ENCODE data around the gene DAP.

Gene DAP

DNA sequence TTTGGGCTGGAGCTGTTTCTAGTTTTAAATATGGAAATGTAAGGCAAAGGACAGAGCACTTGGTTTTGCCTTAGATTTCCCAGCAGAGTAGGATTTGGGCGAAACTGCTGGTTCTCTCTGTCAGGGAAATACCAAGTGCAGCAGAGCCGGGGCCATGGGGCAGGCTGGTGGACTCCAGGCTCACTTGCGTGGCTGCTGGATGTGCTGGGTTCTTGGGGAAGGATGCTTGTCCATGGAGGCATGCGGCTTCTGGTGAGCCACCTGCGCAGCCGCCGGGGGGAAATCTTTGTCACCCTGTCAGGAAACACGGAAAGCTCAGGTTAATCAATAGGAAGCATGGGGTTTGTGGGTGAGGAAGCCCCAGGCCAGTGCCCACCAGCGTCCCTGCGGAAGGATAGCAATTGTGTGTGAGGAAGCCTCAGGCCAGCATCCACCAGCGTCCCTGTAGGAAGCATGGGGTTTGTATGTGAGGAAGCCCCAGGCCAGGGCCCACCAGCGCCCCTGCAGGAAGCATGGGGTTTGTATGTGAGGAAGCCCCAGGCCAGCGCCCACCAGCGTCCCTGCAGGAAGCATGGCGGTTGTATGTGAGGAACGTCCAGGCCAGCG is 80.1 kb downstream of the DAP start:
- no peak overlapping the region for H3K4me3 ChIP-seq (ENCODE audit: low read depth, low read length)
- DNase-seq (ENCODE audit: low read depth) = no peak
- TF ChIP-seq, protein P1, sequence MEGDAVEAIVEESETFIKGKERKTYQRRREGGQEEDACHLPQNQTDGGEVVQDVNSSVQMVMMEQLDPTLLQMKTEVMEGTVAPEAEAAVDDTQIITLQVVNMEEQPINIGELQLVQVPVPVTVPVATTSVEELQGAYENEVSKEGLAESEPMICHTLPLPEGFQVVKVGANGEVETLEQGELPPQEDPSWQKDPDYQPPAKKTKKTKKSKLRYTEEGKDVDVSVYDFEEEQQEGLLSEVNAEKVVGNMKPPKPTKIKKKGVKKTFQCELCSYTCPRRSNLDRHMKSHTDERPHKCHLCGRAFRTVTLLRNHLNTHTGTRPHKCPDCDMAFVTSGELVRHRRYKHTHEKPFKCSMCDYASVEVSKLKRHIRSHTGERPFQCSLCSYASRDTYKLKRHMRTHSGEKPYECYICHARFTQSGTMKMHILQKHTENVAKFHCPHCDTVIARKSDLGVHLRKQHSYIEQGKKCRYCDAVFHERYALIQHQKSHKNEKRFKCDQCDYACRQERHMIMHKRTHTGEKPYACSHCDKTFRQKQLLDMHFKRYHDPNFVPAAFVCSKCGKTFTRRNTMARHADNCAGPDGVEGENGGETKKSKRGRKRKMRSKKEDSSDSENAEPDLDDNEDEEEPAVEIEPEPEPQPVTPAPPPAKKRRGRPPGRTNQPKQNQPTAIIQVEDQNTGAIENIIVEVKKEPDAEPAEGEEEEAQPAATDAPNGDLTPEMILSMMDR (IDR thresholded peaks at IDR 0.05; ENCODE audit: low read depth, low read length, missing control alignments) = no peak
- in situ Hi-C loops (cut with HindIII; ENCODE audit: low sequenced_read_pairs) = no loop called here

DNA sequence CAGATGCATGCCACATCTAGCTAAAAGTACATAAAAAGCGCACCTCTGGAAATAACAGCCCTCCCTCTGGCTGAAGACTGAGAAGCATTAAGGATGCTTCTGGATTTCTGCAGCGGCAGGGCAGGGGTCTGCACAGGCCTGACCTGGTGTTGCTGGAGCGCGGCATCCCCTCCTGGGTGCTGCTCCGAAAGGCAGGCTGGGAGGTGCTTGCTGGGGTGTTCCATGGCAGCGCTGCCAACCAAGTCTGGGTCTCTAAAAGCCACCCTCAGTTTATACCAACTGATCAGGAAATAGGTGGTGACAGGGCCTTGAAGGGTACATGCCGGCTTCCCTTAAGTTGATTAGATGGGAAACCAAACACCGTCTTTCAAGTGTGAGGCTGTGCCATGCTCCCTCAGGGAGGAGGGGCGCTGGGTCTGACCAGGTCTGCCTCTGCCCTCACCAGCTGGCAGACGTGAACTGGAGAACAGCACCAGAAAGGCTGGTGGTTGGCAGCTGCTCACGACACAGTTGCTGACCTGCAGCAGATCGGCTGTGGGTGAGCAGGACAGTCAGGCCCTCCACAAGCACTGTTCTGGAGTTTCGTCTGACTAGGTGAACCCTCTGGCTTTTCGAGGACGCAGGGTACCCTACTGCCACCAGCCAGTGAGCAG is 81.6 kb downstream of the DAP start:
- H3K4me3 ChIP-seq (ENCODE audit: low read depth, low read length) = no peak overlapping the region
- TF ChIP-seq, protein P1 (IDR thresholded peaks at IDR 0.05; ENCODE audit: low read depth, low read length, missing control alignments) = no peak
- in situ Hi-C loops (cut with HindIII; ENCODE audit: low sequenced_read_pairs) = no loop called here
- DNase-seq (ENCODE audit: low read depth) = no peak

DNA sequence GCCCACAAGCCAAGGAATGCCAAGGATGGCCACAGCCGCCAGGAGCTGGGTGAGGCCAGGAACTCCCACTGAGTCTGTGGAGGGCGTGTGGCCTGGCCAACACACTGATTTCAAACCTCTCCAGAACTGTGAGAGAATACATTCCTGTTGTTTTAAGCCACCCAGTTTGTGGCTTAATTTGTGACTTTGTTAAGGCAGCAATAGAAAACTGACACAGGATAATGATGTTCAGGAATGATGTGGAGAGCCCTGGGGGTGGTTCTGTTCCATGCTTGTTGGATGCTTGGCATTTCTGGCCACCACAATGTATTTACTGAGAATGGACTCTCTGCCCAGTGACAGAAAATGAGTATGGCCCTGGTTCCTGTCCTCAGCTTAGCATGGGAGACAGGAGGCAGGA is 82.8 kb downstream of the DAP start:
- TF ChIP-seq, protein P1 (IDR thresholded peaks at IDR 0.05; ENCODE audit: low read depth, low read length, missing control alignments) = no peak
- in situ Hi-C loops (cut with HindIII; ENCODE audit: low sequenced_read_pairs) = no loop called here
- peak; percentile 52 for DNase-seq (ENCODE audit: low read depth)
- no peak overlapping the region for H3K4me3 ChIP-seq (ENCODE audit: low read depth, low read length)

DNA sequence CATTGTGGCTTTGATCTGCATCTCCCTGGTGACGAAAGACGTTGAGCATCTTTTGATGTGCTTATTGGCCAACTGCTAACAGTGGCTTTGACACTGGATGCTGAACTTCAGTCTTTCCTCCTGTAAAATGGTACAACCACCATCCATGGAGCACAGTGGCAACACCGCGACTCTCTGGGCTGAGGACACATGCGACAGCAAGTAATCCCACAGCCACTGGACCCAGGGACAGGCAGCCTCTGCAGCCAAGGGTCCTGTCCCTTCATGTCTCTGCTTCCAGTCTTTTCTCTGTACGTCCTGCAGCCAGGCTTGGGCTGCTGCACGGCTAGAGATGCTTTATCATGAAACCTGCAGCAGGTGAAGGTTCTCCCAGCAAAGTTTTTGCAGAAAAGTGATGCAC is 83.5 kb downstream of the DAP start:
- in situ Hi-C loops (cut with HindIII; ENCODE audit: low sequenced_read_pairs) = no loop called here
- no peak for DNase-seq (ENCODE audit: low read depth)
- TF ChIP-seq, protein P1 (IDR thresholded peaks at IDR 0.05; ENCODE audit: low read depth, low read length, missing control alignments) = no peak
- H3K4me3 ChIP-seq (ENCODE audit: low read depth, low read length) = no peak overlapping the region

DNA sequence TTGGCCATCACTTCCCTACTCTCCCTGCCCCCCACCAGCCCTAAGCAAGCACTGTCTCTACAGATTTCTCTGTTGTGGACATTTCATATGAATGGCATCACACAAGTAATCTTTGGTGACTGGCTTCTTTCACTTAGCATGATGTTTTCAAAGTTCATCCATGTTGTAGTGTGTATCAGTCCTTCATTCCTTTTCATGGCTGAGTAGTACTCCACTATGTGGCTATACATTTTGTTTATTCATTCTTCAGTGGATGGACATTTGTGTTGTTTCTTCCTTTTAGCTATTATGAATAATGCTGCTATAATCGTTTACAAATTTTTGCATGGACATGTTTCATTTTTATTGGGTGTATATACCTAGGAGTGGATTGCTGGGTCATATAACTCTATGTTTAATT is 84.1 kb downstream of the DAP start:
- no peak overlapping the region for H3K4me3 ChIP-seq (ENCODE audit: low read depth, low read length)
- TF ChIP-seq, protein P1 (IDR thresholded peaks at IDR 0.05; ENCODE audit: low read depth, low read length, missing control alignments) = no peak
- in situ Hi-C loops (cut with HindIII; ENCODE audit: low sequenced_read_pairs) = no loop called here
- no peak for DNase-seq (ENCODE audit: low read depth)

DNA sequence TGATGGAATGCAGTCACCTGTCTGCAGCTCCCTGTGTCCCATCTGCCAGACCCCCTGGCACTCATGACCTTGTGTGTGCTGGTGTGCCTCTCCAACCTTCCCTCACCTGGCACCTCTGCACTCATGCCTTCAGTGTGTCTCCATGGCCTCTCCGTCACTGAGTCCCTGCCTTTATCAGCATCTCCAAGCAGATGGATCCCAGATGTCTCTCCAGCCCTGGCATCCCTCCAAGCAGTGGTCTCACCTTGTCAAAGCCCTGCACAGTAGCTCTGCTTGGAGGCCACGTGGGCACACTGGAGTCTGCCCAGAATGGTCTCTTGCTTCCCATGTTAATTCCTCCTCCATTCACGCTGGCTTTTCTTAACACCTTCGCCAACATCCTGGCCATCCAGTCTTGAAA is 84.8 kb downstream of the DAP start:
- in situ Hi-C loops (cut with HindIII; ENCODE audit: low sequenced_read_pairs) = no loop called here
- H3K4me3 ChIP-seq (ENCODE audit: low read depth, low read length) = no peak overlapping the region
- TF ChIP-seq, protein P1 (IDR thresholded peaks at IDR 0.05; ENCODE audit: low read depth, low read length, missing control alignments) = no peak
- no peak for DNase-seq (ENCODE audit: low read depth)
